Fibroblast of lung (primary cell): Measurements from ENCODE around the gene CYP27A1. TPM values are rescaled to one million over a fixed set of nuclear protein-coding genes. Genes with fewer than 3 reads are reported as not detected.

Source experiments
- DNase-seq, 2 donors: peaks; one replicate each; pipeline versions ENCODE4 v3.0.0 to v3.0.0-alpha.2; 2010; ENCODE audit warnings: low read depth in 2 of 2
- H2AFZ ChIP-seq: 2 replicates; pipeline ENCODE4 v1.5.1; 2012; ENCODE audit warnings: low read length, control low read depth, inconsistent platforms
- H3K27ac ChIP-seq: 2 replicates; pipeline ENCODE4 v1.5.1; 2011; ENCODE audit warnings: low read length, control low read depth; ENCODE audit not compliant: insufficient read depth
- H3K27me3 ChIP-seq: 2 replicates; pipeline ENCODE4 v1.5.1; 2011; ENCODE audit warnings: mild to moderate bottlenecking, low read length; ENCODE audit not compliant: control insufficient read depth, insufficient read depth
- H3K36me3 ChIP-seq: 2 replicates; pipeline ENCODE4 v1.5.1; 2011; ENCODE audit warnings: low read length; ENCODE audit not compliant: control insufficient read depth, insufficient read depth
- H3K4me1 ChIP-seq: 2 replicates; pipeline ENCODE4 v1.5.1; 2011; ENCODE audit warnings: low read length; ENCODE audit not compliant: control insufficient read depth, insufficient read depth; ENCODE audit errors: extremely low read depth
- H3K4me2 ChIP-seq: 2 replicates; pipeline ENCODE4 v1.5.1; 2011; ENCODE audit warnings: low read length, control low read depth; ENCODE audit not compliant: insufficient read depth; ENCODE audit errors: extremely low read depth
- H3K4me3 ChIP-seq, 4 experiments: fragments of 200-600 bp in 1 of 4; sonication (generic) in 1 of 4; replicated peaks in 1 of 4; 2 replicates each; pipeline ENCODE4 v1.5.1; 2011 to 2016; ENCODE audit warnings: low read length in 4 of 4, low read depth in 3 of 4, mild to moderate bottlenecking in 3 of 4, control low read depth in 2 of 4, inconsistent platforms in 1 of 4, mixed read lengths in 1 of 4; ENCODE audit not compliant: insufficient read depth in 1 of 4; ENCODE audit errors: control extremely low read depth in 1 of 4
- H3K79me2 ChIP-seq: 2 replicates; pipeline ENCODE4 v1.5.1; 2012; ENCODE audit warnings: mild to moderate bottlenecking, low read length, inconsistent platforms; ENCODE audit not compliant: control insufficient read depth, insufficient read depth
- H3K9ac ChIP-seq: 2 replicates; pipeline ENCODE4 v1.5.1; 2011; ENCODE audit warnings: mild to moderate bottlenecking, low read length, control low read depth; ENCODE audit not compliant: insufficient read depth
- H3K9me3 ChIP-seq: 2 replicates; pipeline ENCODE4 v1.5.1; 2012; ENCODE audit warnings: low read depth, low read length; ENCODE audit not compliant: control insufficient read depth, insufficient read depth
- H4K20me1 ChIP-seq: 2 replicates; pipeline ENCODE4 v1.5.1; 2011; ENCODE audit warnings: low read length; ENCODE audit not compliant: control insufficient read depth, insufficient read depth; ENCODE audit errors: extremely low read depth
- CTCF ChIP-seq, 2 donors: IDR thresholded peaks in 1 of 2; conservative IDR thresholded peaks in 1 of 2; 1 replicate in 1 of 2; 2 replicates in 1 of 2; pipeline ENCODE4 v1.5.1; 2011 to 2012; ENCODE audit warnings: low read length in 2 of 2, control low read depth in 1 of 2, inconsistent platforms in 1 of 2, low read depth in 1 of 2, mild to moderate bottlenecking in 1 of 2
- EZH2 ChIP-seq: IDR thresholded peaks from 2 replicates; pipeline ENCODE4 v1.5.1; 2012; ENCODE audit warnings: low read length, control low read depth, mild to moderate bottlenecking; ENCODE audit errors: missing control alignments
- polyA plus RNA-seq, 2 donors: library from polyadenylated mRNA; depleted of rRNA in 1 of 2; stranded (reverse) in 1 of 2; unstranded in 1 of 2; fragments of >200 nt; gene quantifications; 2 replicates each; pipeline ENCODE4 v1.2.1, GENCODE V29; 2011 to 2012; ENCODE audit warnings: missing spikeins in 1 of 2
- total RNA-seq: library from RNA; depleted of rRNA; stranded (reverse); fragments of >200 nt; gene quantifications from 2 replicates; pipeline ENCODE4 v1.2.1, GENCODE V29; 2014

Gene CYP27A1
- total and polyA plus RNA-seq, 2 donors (not counting 1 experiment from before 2014, with no cell fraction given), result 12.7 to 53.8 TPM

GRCh38 chr2:218830526-218831306, 48.8 kb downstream of the CYP27A1 start:
- Histone ChIP-seq H3K9me3 (no peaks in the 10 kb centered on the region), H4K20me1 (no peaks in the 10 kb centered on the region), H3K9ac (no peak overlapping the region), H3K4me1 (no peaks in the 10 kb centered on the region), H3K27me3 (peaks cover 28% of the 10 kb centered on the region), H3K4me2 (no peak overlapping the region), H3K36me3 (no peaks in the 10 kb centered on the region), H2AFZ (no peak overlapping the region), H3K27ac (no peak overlapping the region), H3K4me3 (no peak overlapping the region), H3K79me2 (no peaks in the 10 kb centered on the region)
- TF ChIP-seq EZH2 (no peak), CTCF (conservative IDR thresholded peaks at IDR 0.05 in 1 of 2, IDR thresholded peaks at IDR 0.05 in 1 of 2; ENCODE audit: low read depth in 1 of 2, low read length in 2 of 2) (no peak)
- DNase-seq, result no peak

GRCh38 chr2:218831378-218831990, 49.5 kb downstream of the CYP27A1 start, which contains the start of gene PRKAG3:
PRKAG3 (minus strand) TSS chr2:218831803.
- Histone ChIP-seq H2AFZ (no peak within 1 kb of the TSS), H3K36me3 (no peaks in the 10 kb centered on the region), H3K9ac (no peak within 1 kb of the TSS), H4K20me1 (no peaks in the 10 kb centered on the region), H3K9me3 (no peaks in the 10 kb centered on the region), H3K27ac (no peak within 1 kb of the TSS), H3K4me2 (no peak within 1 kb of the TSS), H3K4me1 (no peaks in the 10 kb centered on the region), H3K27me3 (peaks cover 27% of the 10 kb centered on the region), H3K4me3 (no peak within 1 kb of the TSS), H3K79me2 (no peaks in the 10 kb centered on the region)
- TF ChIP-seq EZH2 (no peak), CTCF (conservative IDR thresholded peaks at IDR 0.05 in 1 of 2, IDR thresholded peaks at IDR 0.05 in 1 of 2; ENCODE audit: low read depth in 1 of 2, low read length in 2 of 2) (no peak)
- no peak for DNase-seq

- Histone ChIP-seq H3K4me2 (no peak overlapping the region), H3K9ac (no peak overlapping the region), H3K36me3 (no peaks in the 10 kb centered on the region), H3K79me2 (no peaks in the 10 kb centered on the region), H2AFZ (no peak overlapping the region), H3K4me1 (no peaks in the 10 kb centered on the region), H4K20me1 (no peaks in the 10 kb centered on the region), H3K27me3 (peaks cover 26% of the 10 kb centered on the region), H3K27ac (no peak overlapping the region), H3K4me3 (no peak overlapping the region), H3K9me3 (no peaks in the 10 kb centered on the region)
- no peak for DNase-seq
- TF ChIP-seq EZH2 (no peak), CTCF (conservative IDR thresholded peaks at IDR 0.05 in 1 of 2, IDR thresholded peaks at IDR 0.05 in 1 of 2; ENCODE audit: low read depth in 1 of 2, low read length in 2 of 2) (no peak)
Measured at GRCh38 chr2:218832081-218832480, 50.1 kb downstream of the CYP27A1 start.
